NB4 (cell line): ENCODE data around the gene ALDH1A2.

Source experiments
- DNase-seq: peaks from one replicate; pipeline ENCODE4 v3.0.0; 2010; ENCODE audit warnings: low read depth
- H3K4me3 ChIP-seq: one replicate; pipeline ENCODE4 v1.5.1; 2011; ENCODE audit warnings: mild to moderate bottlenecking, low read depth, low read length, moderate library complexity
- CTCF ChIP-seq: IDR thresholded peaks from one replicate; pipeline ENCODE4 v1.5.1; 2012; ENCODE audit warnings: low read depth, low read length
- MYC ChIP-seq: IDR thresholded peaks from 2 replicates; pipeline ENCODE4 v1.6.1; 2011; ENCODE audit warnings: low read depth, low read length
- POLR2A ChIP-seq: IDR thresholded peaks from 2 replicates; pipeline ENCODE4 v1.6.1; 2011; ENCODE audit warnings: mild to moderate bottlenecking; ENCODE audit not compliant: insufficient read length; ENCODE audit errors: extremely low read depth
- TF ChIP-seq, protein P1 (sequence below): IDR thresholded peaks from 2 replicates; pipeline ENCODE4 v1.6.1; 2011; ENCODE audit warnings: low read depth, low read length

Gene ALDH1A2

GRCh38 chr15:57916695-57917094 lies 148.8 kb downstream of the ALDH1A2 start:
- H3K4me3 ChIP-seq, result no peak overlapping the region
- TF ChIP-seq MYC (no peak), CTCF (no peak), POLR2A (no peak)
- TF ChIP-seq, protein P1, sequence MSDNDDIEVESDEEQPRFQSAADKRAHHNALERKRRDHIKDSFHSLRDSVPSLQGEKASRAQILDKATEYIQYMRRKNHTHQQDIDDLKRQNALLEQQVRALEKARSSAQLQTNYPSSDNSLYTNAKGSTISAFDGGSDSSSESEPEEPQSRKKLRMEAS, result no peak
- no peak for DNase-seq

GRCh38 chr15:57915827-57916531 lies 149.5 kb downstream of the ALDH1A2 start:
- H3K4me3 ChIP-seq, result no peak overlapping the region
- TF ChIP-seq, protein P1, result no peak
- TF ChIP-seq MYC (no peak), POLR2A (no peak), CTCF (no peak)
- no peak for DNase-seq

DNA sequence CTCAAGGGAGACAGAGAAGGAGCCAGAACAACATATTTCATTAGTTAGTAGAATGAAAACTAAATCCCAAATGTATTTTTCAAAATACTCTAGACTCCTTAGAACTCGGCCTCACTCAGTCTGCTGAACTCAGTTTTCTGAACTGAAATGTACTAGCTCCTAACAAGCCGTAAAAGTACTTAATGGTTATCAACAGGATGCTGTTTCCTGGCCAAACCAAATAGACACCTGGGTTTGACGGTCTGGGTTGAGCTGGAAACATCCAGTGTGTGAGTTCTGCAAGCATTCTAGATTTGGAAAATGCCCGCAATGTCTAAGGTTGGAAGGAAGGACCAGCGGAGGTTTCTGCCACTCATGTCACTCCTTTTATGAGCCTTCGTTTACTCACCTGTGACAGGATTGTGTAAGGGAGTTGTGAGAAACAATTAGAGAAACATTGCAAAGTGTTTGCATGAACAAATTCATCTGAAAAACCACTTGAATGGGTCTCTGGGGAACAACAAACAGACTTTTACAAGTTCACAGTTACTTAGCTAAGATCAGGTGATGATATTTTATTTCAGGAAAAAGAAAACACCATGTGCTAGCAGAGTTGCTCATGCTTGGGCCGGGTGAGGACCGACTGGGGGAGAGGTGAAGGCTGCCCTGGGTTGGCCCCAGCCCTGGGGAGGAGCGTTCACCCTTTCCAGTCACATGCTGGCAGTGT lies 151.0 kb downstream of the ALDH1A2 start:
- no peak overlapping the region for H3K4me3 ChIP-seq
- peak; percentile 2 for DNase-seq
- TF ChIP-seq, protein P1, result no peak
- TF ChIP-seq CTCF, result no peak
- TF ChIP-seq MYC, result no peak
- no peak for TF ChIP-seq POLR2A

GRCh38 chr15:57911247-57911646 lies 154.3 kb downstream of the ALDH1A2 start:
- no peak overlapping the region for H3K4me3 ChIP-seq
- TF ChIP-seq MYC (no peak), POLR2A (no peak), CTCF (no peak)
- TF ChIP-seq, protein P1, result no peak
- no peak for DNase-seq

DNA sequence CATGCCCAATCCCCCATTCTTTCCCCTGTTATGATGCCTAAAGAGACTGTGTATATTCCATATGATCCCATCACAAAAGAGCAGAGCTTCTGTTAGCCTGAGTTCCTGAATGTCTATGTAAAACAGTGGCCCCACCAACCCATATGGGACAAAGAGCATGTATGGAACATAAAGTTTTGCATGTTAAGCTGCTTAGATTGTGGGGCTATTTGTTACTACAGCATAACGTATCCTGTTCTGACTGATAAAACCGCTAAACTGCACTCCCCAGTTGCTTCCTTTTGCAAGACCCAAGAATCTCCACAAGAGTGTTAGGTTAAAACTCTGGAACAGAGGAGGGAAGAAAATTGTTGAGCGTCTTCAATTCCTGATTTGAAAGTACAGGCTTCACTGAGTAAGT lies 154.8 kb downstream of the ALDH1A2 start:
- no peak for TF ChIP-seq MYC
- TF ChIP-seq CTCF, result no peak
- no peak for TF ChIP-seq POLR2A
- TF ChIP-seq, protein P1, result no peak
- no peak overlapping the region for H3K4me3 ChIP-seq
- no peak for DNase-seq
